Activated T-cell treated with anti-CD3 and anti-CD28 coated beads, Interleukin-2, amount 50 U/mL, for 72 hours (primary cell): Measurements from ENCODE around the gene EPG5. TPM values are rescaled to one million over a fixed set of nuclear protein-coding genes. Genes with fewer than 3 reads are reported as not detected.
A peak's percentile ranks its signal among the peaks of the same experiment; 100 is the strongest.
"Not testable (repeated sequence)": the region's sequence is repeated elsewhere in the genome, so short reads cannot be mapped to it uniquely, and the experiment has no call there.

Source experiments
- ATAC-seq, 2 donors: fragments of 150-1000 bp; cut with Tn5 transposase; replicated peaks in 1 of 2; 2 replicates each; pipeline ENCODE4 v1.10.0; 2021; ENCODE audit warnings: moderate library complexity in 2 of 2, mild to moderate bottlenecking in 1 of 2
- DNase-seq, 2 donors: peaks; one replicate each; pipeline ENCODE4 v3.0.0; 2021 to 2022; ENCODE audit warnings: mixed read lengths in 1 of 2
- H3K27ac Mint-ChIP-seq: one replicate; pipeline ENCODE4 v1.8.0; 2022; ENCODE audit warnings: mild to moderate bottlenecking, moderate library complexity, mixed read lengths
- H3K27me3 Mint-ChIP-seq: one replicate; pipeline ENCODE4 v1.8.0; 2022; ENCODE audit warnings: low read depth, mixed read lengths
- H3K36me3 Mint-ChIP-seq, 2 donors: one replicate each; pipeline ENCODE4 v1.8.0; 2022; ENCODE audit warnings: mixed read lengths in 2 of 2, mild to moderate bottlenecking in 1 of 2; ENCODE audit not compliant: insufficient read depth in 2 of 2
- H3K4me1 Mint-ChIP-seq: one replicate; pipeline ENCODE4 v1.8.0; 2022; ENCODE audit warnings: low read depth, mixed read lengths
- H3K4me3 Mint-ChIP-seq, 2 donors: one replicate each; pipeline ENCODE4 v1.8.0; 2022; ENCODE audit warnings: mild to moderate bottlenecking in 2 of 2, mixed read lengths in 2 of 2, moderate library complexity in 2 of 2
- H3K9me3 Mint-ChIP-seq, 2 donors: one replicate each; pipeline ENCODE4 v1.8.0; 2022; ENCODE audit warnings: mixed read lengths in 2 of 2
- total RNA-seq, 2 donors: library from RNA; stranded (reverse); gene quantifications; one replicate each; pipeline ENCODE4 v1.2.3, GENCODE V29; 2022

EPG5 gene
- total RNA-seq, 2 donors from 2014 or later: 22.2 to 27.0 TPM

GRCh38 chr18:45962866-45963265 lies 4.3 kb downstream of the EPG5 start:
- H3K27ac Mint-ChIP-seq: peak overlapping the region; percentile 93
- ATAC-seq: peak in 1 of 2 donors; percentile 53
- peak in 1 of 2 donors; percentile 24 for DNase-seq
- peaks cover 56% of the 10 kb centered on the region for H3K4me1 Mint-ChIP-seq
- peaks cover 3 to 10% of the 10 kb centered on the region in 2 donors for H3K36me3 Mint-ChIP-seq
- H3K4me3 Mint-ChIP-seq: peak overlapping the region; percentile 19 to 56
- no peaks in the 10 kb centered on the region for H3K9me3 Mint-ChIP-seq
- no peaks in the 10 kb centered on the region for H3K27me3 Mint-ChIP-seq

GRCh38 chr18:45962461-45962860 lies 4.7 kb downstream of the EPG5 start:
- Mint-ChIP-seq H3K27ac (peak overlapping the region; percentile 93), H3K9me3 (no peaks in the 10 kb centered on the region), H3K36me3 (peaks cover 3 to 10% of the 10 kb centered on the region in 2 donors), H3K4me3 (peak overlapping the region in 1 of 2 donors; percentile 58), H3K4me1 (peaks cover 52% of the 10 kb centered on the region), H3K27me3 (no peaks in the 10 kb centered on the region)
- DNase-seq: peak; percentile 24 to 33
- peak; percentile 10 to 41 for ATAC-seq

GRCh38 chr18:45959484-45959883 lies 7.6 kb downstream of the EPG5 start:
- not testable (repeated sequence) for H3K27me3 Mint-ChIP-seq, H3K9me3 Mint-ChIP-seq, DNase-seq, H3K27ac Mint-ChIP-seq, ATAC-seq, H3K4me3 Mint-ChIP-seq
- Mint-ChIP-seq H3K4me1 (peaks cover 54% of the 10 kb centered on the region), H3K36me3 (peaks cover 4 to 15% of the 10 kb centered on the region in 2 donors)

GRCh38 chr18:45958730-45959129 lies 8.4 kb downstream of the EPG5 start:
- H3K36me3 Mint-ChIP-seq: peaks cover 9 to 19% of the 10 kb centered on the region in 2 donors
- peaks cover 53% of the 10 kb centered on the region for H3K4me1 Mint-ChIP-seq
- peak overlapping the region; percentile 66 for H3K27ac Mint-ChIP-seq
- no peak for DNase-seq
- H3K4me3 Mint-ChIP-seq: peak overlapping the region; percentile 4 to 47
- H3K27me3 Mint-ChIP-seq: no peaks in the 10 kb centered on the region
- H3K9me3 Mint-ChIP-seq: no peaks in the 10 kb centered on the region
- ATAC-seq: no peak

GRCh38 chr18:45958027-45958426 lies 9.1 kb downstream of the EPG5 start:
- Mint-ChIP-seq H3K4me1 (peaks cover 45% of the 10 kb centered on the region), H3K36me3 (peaks cover 10 to 23% of the 10 kb centered on the region in 2 donors), H3K27ac (peak overlapping the region; percentile 39), H3K4me3 (no peak overlapping the region), H3K9me3 (no peaks in the 10 kb centered on the region), H3K27me3 (no peaks in the 10 kb centered on the region)
- DNase-seq: no peak
- no peak for ATAC-seq

- DNase-seq (no peak), ATAC-seq (no peak)
- Mint-ChIP-seq H3K9me3 (no peaks in the 10 kb centered on the region), H3K36me3 (peaks cover 12 to 27% of the 10 kb centered on the region in 2 donors), H3K27me3 (no peaks in the 10 kb centered on the region), H3K4me3 (no peak overlapping the region), H3K4me1 (peaks cover 36% of the 10 kb centered on the region), H3K27ac (no peak overlapping the region)
Measured at GRCh38 chr18:45957100-45957499, 10.0 kb downstream of the EPG5 start.

- Mint-ChIP-seq H3K27ac (peak overlapping the region; percentile 70), H3K4me3 (no peak overlapping the region), H3K27me3 (no peaks in the 10 kb centered on the region), H3K9me3 (no peaks in the 10 kb centered on the region), H3K4me1 (peaks cover 22% of the 10 kb centered on the region), H3K36me3 (peaks cover 16 to 37% of the 10 kb centered on the region in 2 donors)
- ATAC-seq (peak in 1 of 2 donors; percentile 43), DNase-seq (no peak)
Measured at GRCh38 chr18:45954070-45954934, 12.8 kb downstream of the EPG5 start.

GRCh38 chr18:45951016-45951714 lies 16.0 kb downstream of the EPG5 start:
- Mint-ChIP-seq H3K9me3 (no peaks in the 10 kb centered on the region), H3K27me3 (no peaks in the 10 kb centered on the region), H3K4me1 (peaks cover 10% of the 10 kb centered on the region), H3K36me3 (peaks cover 23 to 45% of the 10 kb centered on the region in 2 donors), H3K27ac (no peak overlapping the region), H3K4me3 (no peak overlapping the region)
- DNase-seq (no peak), ATAC-seq (no peak)

GRCh38 chr18:45945669-45946068 lies 21.5 kb downstream of the EPG5 start:
- no peak overlapping the region for H3K4me3 Mint-ChIP-seq
- H3K4me1 Mint-ChIP-seq: peaks cover 9% of the 10 kb centered on the region
- DNase-seq (no peak), ATAC-seq (no peak)
- no peaks in the 10 kb centered on the region for H3K27me3 Mint-ChIP-seq
- H3K9me3 Mint-ChIP-seq: no peaks in the 10 kb centered on the region
- H3K36me3 Mint-ChIP-seq: peaks cover 19 to 35% of the 10 kb centered on the region in 2 donors
- no peak overlapping the region for H3K27ac Mint-ChIP-seq

- Mint-ChIP-seq H3K9me3 (no peaks in the 10 kb centered on the region), H3K4me1 (peaks cover 41% of the 10 kb centered on the region), H3K27ac (peak overlapping the region; percentile 6), H3K4me3 (peak overlapping the region in 1 of 2 donors; percentile 33), H3K27me3 (no peaks in the 10 kb centered on the region), H3K36me3 (peaks cover 22 to 35% of the 10 kb centered on the region in 2 donors)
- peak; percentile 30 to 39 for ATAC-seq
- DNase-seq: no peak
Measured at GRCh38 chr18:45940724-45941123, 26.4 kb downstream of the EPG5 start.

GRCh38 chr18:45939236-45939635 lies 27.9 kb downstream of the EPG5 start:
- Mint-ChIP-seq H3K36me3 (peaks cover 22 to 34% of the 10 kb centered on the region in 2 donors), H3K27ac (no peak overlapping the region), H3K9me3 (no peaks in the 10 kb centered on the region), H3K4me3 (no peak overlapping the region), H3K27me3 (no peaks in the 10 kb centered on the region), H3K4me1 (peaks cover 44% of the 10 kb centered on the region)
- ATAC-seq (no peak), DNase-seq (no peak)

GRCh38 chr18:45938488-45938935 lies 28.6 kb downstream of the EPG5 start:
- ATAC-seq (peak; percentile 82 to 86), DNase-seq (no peak)
- Mint-ChIP-seq H3K36me3 (peaks cover 20 to 34% of the 10 kb centered on the region in 2 donors), H3K27ac (peak overlapping the region; percentile 64), H3K9me3 (no peaks in the 10 kb centered on the region), H3K27me3 (no peaks in the 10 kb centered on the region), H3K4me1 (peaks cover 44% of the 10 kb centered on the region), H3K4me3 (peak overlapping the region in 1 of 2 donors; percentile 25)
